Measurements from ENCODE around the gene TAPT1. TPM values are rescaled to one million over a fixed set of nuclear protein-coding genes. Genes with fewer than 3 reads are reported as not detected.
A peak's percentile ranks its signal among the peaks of the same experiment; 100 is the strongest.

Gene TAPT1
- total and polyA plus RNA-seq, 3 donors from 2014 or later: 38.4 to 117 (median 46.1) TPM

DNA sequence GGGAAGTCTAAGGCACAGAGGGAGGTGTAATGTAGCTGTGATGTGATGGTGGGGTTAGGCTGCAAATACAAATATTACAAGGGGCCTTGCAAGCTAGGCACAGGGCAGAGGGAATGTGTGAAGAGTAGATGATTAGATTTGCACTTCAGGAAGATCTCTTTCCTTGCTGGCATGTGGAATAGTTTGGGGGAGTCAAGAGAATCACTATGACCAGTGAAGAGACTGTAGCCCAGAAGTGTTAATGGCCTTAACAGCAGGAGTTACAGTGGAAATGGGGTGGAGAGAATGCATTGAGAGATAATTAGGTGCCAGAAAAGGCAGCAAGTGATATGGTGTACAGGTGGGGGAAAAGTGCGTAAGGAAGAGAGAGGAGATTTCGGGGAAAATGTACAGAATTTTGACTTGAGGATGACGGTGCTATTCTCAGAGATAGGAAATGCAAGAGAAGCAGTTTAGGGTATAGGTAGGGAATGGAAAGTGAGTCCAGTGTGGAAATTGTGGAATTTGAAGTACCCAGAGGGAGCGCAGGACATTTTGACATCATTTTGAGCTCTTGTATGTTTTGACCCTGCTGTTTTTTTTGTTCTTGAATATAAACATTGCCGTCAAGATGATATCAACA is 10.2 kb upstream of the TAPT1 start:
- WGBS, 2 donors: 91 to 97% methylated on average over 5 of the region's 5 CpGs
- intact Hi-C loops (cut with DNase I; ENCODE audit: low total_unique reads): no loop called here
- TF ChIP-seq, protein P1, sequence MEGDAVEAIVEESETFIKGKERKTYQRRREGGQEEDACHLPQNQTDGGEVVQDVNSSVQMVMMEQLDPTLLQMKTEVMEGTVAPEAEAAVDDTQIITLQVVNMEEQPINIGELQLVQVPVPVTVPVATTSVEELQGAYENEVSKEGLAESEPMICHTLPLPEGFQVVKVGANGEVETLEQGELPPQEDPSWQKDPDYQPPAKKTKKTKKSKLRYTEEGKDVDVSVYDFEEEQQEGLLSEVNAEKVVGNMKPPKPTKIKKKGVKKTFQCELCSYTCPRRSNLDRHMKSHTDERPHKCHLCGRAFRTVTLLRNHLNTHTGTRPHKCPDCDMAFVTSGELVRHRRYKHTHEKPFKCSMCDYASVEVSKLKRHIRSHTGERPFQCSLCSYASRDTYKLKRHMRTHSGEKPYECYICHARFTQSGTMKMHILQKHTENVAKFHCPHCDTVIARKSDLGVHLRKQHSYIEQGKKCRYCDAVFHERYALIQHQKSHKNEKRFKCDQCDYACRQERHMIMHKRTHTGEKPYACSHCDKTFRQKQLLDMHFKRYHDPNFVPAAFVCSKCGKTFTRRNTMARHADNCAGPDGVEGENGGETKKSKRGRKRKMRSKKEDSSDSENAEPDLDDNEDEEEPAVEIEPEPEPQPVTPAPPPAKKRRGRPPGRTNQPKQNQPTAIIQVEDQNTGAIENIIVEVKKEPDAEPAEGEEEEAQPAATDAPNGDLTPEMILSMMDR (IDR thresholded peaks at IDR 0.05): no peak
- TF ChIP-seq POLR2A (IDR thresholded peaks at IDR 0.05): no peak
- no peak for DNase-seq
- Histone ChIP-seq H3K4me3 (no peak overlapping the region), H3K27ac (no peak overlapping the region), H3K4me1 (peaks cover 13% of the 10 kb centered on the region), H3K9me3 (no peaks in the 10 kb centered on the region), H3K36me3 (ENCODE audit: low read depth, missing control alignments) (no peaks in the 10 kb centered on the region), H3K27me3 (no peaks in the 10 kb centered on the region)

DNA sequence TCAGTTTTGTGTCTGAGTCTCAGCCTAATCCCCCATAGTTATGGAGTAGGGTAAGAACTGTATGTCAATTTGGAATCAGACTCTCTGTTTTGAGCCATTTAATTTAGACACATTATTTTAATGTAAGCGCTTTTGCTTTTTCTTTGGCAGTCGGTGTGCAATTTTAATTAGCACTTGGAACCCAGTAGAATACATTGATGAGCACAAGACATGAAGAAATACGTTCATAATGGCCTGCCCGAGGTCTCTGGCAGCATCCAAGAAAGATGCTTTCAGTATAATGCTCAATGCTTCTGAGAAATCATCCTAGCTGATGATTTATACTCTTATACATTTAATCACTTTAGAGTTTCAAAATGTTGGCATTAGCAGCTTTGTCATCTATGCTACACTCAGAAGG is 8.9 kb upstream of the TAPT1 start:
- Histone ChIP-seq H3K4me3 (no peak overlapping the region), H3K9me3 (no peaks in the 10 kb centered on the region), H3K27ac (no peak overlapping the region), H3K27me3 (no peaks in the 10 kb centered on the region), H3K4me1 (peaks cover 20% of the 10 kb centered on the region), H3K36me3 (ENCODE audit: low read depth, missing control alignments) (no peaks in the 10 kb centered on the region)
- 89 to 92% methylated on average over 4 of the region's 4 CpGs for WGBS, 2 donors
- TF ChIP-seq POLR2A (IDR thresholded peaks at IDR 0.05): no peak
- TF ChIP-seq, protein P1 (IDR thresholded peaks at IDR 0.05): no peak
- intact Hi-C loops (cut with DNase I; ENCODE audit: low total_unique reads): no loop called here
- DNase-seq: no peak

GRCh38 chr4:16233569-16234177 is 7.4 kb upstream of the TAPT1 start:
- Histone ChIP-seq H3K27ac (no peak overlapping the region), H3K9me3 (no peaks in the 10 kb centered on the region), H3K4me3 (no peak overlapping the region), H3K36me3 (ENCODE audit: low read depth, missing control alignments) (no peaks in the 10 kb centered on the region), H3K4me1 (peaks cover 20% of the 10 kb centered on the region), H3K27me3 (no peaks in the 10 kb centered on the region)
- DNase-seq: no peak
- intact Hi-C loops (cut with DNase I; ENCODE audit: low total_unique reads): no loop called here
- TF ChIP-seq POLR2A (IDR thresholded peaks at IDR 0.05): no peak
- TF ChIP-seq, protein P1 (IDR thresholded peaks at IDR 0.05): no peak
- WGBS, 2 donors: 87% methylated on average over 4 of the region's 4 CpGs

GRCh38 chr4:16231570-16232245 is 5.4 kb upstream of the TAPT1 start:
- TF ChIP-seq POLR2A (IDR thresholded peaks at IDR 0.05): no peak
- TF ChIP-seq, protein P1 (IDR thresholded peaks at IDR 0.05): no peak
- Histone ChIP-seq H3K4me3 (no peak overlapping the region), H3K36me3 (ENCODE audit: low read depth, missing control alignments) (no peaks in the 10 kb centered on the region), H3K27ac (peak overlapping the region; percentile 37 to 49), H3K9me3 (no peaks in the 10 kb centered on the region), H3K27me3 (no peaks in the 10 kb centered on the region), H3K4me1 (peaks cover 24% of the 10 kb centered on the region)
- WGBS, 2 donors: 27 to 35% methylated on average over 4 of the region's 4 CpGs
- DNase-seq: no peak
- intact Hi-C loops (cut with DNase I; ENCODE audit: low total_unique reads): no loop called here

All from testis (tissue), 3 donors.